GM23338 (cell line): ENCODE data around the gene ATP9A. TPM values are rescaled to one million over a fixed set of nuclear protein-coding genes. Genes with fewer than 3 reads are reported as not detected.

ENCODE experiments used
- ATAC-seq: fragments of 200-7000 bp; cut with Tn5 transposase; 3 replicates; pipeline ENCODE4 v1.9.1; 2020
- DNase-seq: peaks from one replicate; pipeline ENCODE4 v3.0.0-alpha.2; 2015; ENCODE audit warnings: low spot score
- H2AFZ ChIP-seq: fragments of 200-600 bp; sonication (generic); 2 replicates; pipeline ENCODE4 v1.8.0; 2016; ENCODE audit warnings: antibody characterized with exemption, mild to moderate bottlenecking, moderate library complexity
- H3F3A ChIP-seq: fragments of 200-600 bp; sonication (generic); replicated peaks from 2 replicates; pipeline ENCODE4 v1.8.0; 2017; ENCODE audit warnings: antibody characterized with exemption, mixed run types, low read depth
- H3K27ac ChIP-seq: fragments of 200-600 bp; sonication (generic); 2 replicates; pipeline ENCODE4 v1.6.1; 2016; ENCODE audit warnings: low read depth
- H3K27me3 ChIP-seq: fragments of 200-600 bp; sonication (generic); 2 replicates; pipeline ENCODE4 v1.8.0; 2016; ENCODE audit warnings: mild to moderate bottlenecking, mixed run types, moderate library complexity; ENCODE audit not compliant: insufficient read depth
- H3K36me3 ChIP-seq: fragments of 200-600 bp; sonication (generic); 2 replicates; pipeline ENCODE4 v1.8.0; 2016; ENCODE audit warnings: mild to moderate bottlenecking; ENCODE audit not compliant: insufficient read depth
- H3K4me1 ChIP-seq: fragments of 200-600 bp; sonication (generic); 2 replicates; pipeline ENCODE4 v1.8.0; 2016; ENCODE audit warnings: mild to moderate bottlenecking, moderate library complexity; ENCODE audit not compliant: insufficient read depth
- H3K4me2 ChIP-seq: fragments of 200-600 bp; sonication (generic); 2 replicates; pipeline ENCODE4 v1.7.1; 2017; ENCODE audit warnings: mixed run types
- H3K4me3 ChIP-seq: fragments of 200-600 bp; sonication (generic); 2 replicates; pipeline ENCODE4 v1.6.1; 2016; ENCODE audit warnings: mixed run types
- H3K79me2 ChIP-seq: fragments of 200-600 bp; sonication (generic); replicated peaks from 2 replicates; pipeline ENCODE4 v1.8.0; 2017; ENCODE audit warnings: mild to moderate bottlenecking; ENCODE audit not compliant: insufficient read depth
- H3K9me2 ChIP-seq: fragments of 200-600 bp; sonication (generic); 2 replicates; pipeline ENCODE4 v1.8.0; 2017; ENCODE audit not compliant: insufficient read depth
- H4K20me1 ChIP-seq: fragments of 200-600 bp; sonication (generic); replicated peaks from 2 replicates; pipeline ENCODE4 v1.8.0; 2017; ENCODE audit warnings: mild to moderate bottlenecking; ENCODE audit not compliant: insufficient read depth
- H3K27ac Mint-ChIP-seq: 2 replicates; pipeline ENCODE4 v1.8.0; 2020; ENCODE audit warnings: inconsistent platforms, mild to moderate bottlenecking, moderate library complexity, mixed read lengths
- H3K27me3 Mint-ChIP-seq: 3 replicates; pipeline ENCODE4 v1.8.0; 2022; ENCODE audit warnings: low read depth, mild to moderate bottlenecking, moderate library complexity, mixed read lengths, inconsistent platforms; ENCODE audit not compliant: insufficient read depth, poor library complexity
- H3K36me3 Mint-ChIP-seq: 3 replicates; pipeline ENCODE4 v1.8.0; 2021; ENCODE audit warnings: low read depth, mild to moderate bottlenecking, inconsistent platforms, moderate library complexity, mixed read lengths
- H3K4me1 Mint-ChIP-seq: 3 replicates; pipeline ENCODE4 v1.8.0; 2020; ENCODE audit warnings: mild to moderate bottlenecking, inconsistent platforms, mixed read lengths
- H3K4me3 Mint-ChIP-seq: 3 replicates; pipeline ENCODE4 v1.8.0; 2021; ENCODE audit warnings: moderate library complexity, mild to moderate bottlenecking, inconsistent platforms, mixed read lengths
- H3K9me3 Mint-ChIP-seq: 3 replicates; pipeline ENCODE4 v1.8.0; 2020; ENCODE audit warnings: moderate library complexity, mild to moderate bottlenecking, inconsistent platforms, mixed read lengths
- CREB1 ChIP-seq: fragments of 250-450 bp; sonication (Bioruptor Pico); IDR thresholded peaks from 2 replicates; pipeline ENCODE4 v1.5.0; 2020; ENCODE audit warnings: low read depth, mild to moderate bottlenecking, moderate library complexity
- EZH2 ChIP-seq: fragments of 200-600 bp; sonication (generic); IDR thresholded peaks from one replicate; pipeline ENCODE4 v1.8.0; 2017; ENCODE audit warnings: antibody characterized with exemption, mild to moderate bottlenecking, low read depth; ENCODE audit not compliant: unreplicated experiment
- EZH2phosphoT487 ChIP-seq: fragments of 200-600 bp; sonication (generic); IDR thresholded peaks from one replicate; pipeline ENCODE4 v1.8.1; 2018; ENCODE audit warnings: antibody characterized with exemption; ENCODE audit not compliant: unreplicated experiment
- JUNB ChIP-seq: IDR thresholded peaks from one replicate; pipeline ENCODE4 v1.6.1; 2016; ENCODE audit warnings: antibody characterized with exemption; ENCODE audit not compliant: unreplicated experiment
- NANOG ChIP-seq: IDR thresholded peaks from 2 replicates; pipeline ENCODE4 v1.6.1; 2016; ENCODE audit warnings: antibody characterized with exemption, borderline replicate concordance
- POLR2AphosphoS5 ChIP-seq: IDR thresholded peaks from 2 replicates; pipeline ENCODE4 v1.6.1; 2016; ENCODE audit warnings: antibody characterized with exemption, low read depth
- STAT1 ChIP-seq: IDR thresholded peaks from one replicate; pipeline ENCODE4 v1.6.1; 2016; ENCODE audit warnings: antibody characterized with exemption; ENCODE audit not compliant: unreplicated experiment
- ZNF114 ChIP-seq: fragments of 250-450 bp; sonication (Bioruptor Pico); IDR thresholded peaks from 2 replicates; pipeline ENCODE4 v1.5.0; 2020; ENCODE audit warnings: mild to moderate bottlenecking, moderate library complexity
- ZNF331 ChIP-seq: fragments of 250-450 bp; sonication (Bioruptor Pico); IDR thresholded peaks from 2 replicates; pipeline ENCODE4 v1.5.0; 2020; ENCODE audit warnings: low read depth, mild to moderate bottlenecking, moderate library complexity
- polyA plus RNA-seq: library from polyadenylated mRNA; unstranded; fragments of >200 nt; fragmentation: Nextera tagmentation; extraction: Ambion mirVana; gene quantifications from 2 replicates; pipeline ENCODE4 v1.2.1, GENCODE V29; 2016
- total RNA-seq: library from RNA; depleted of rRNA; stranded (reverse); fragments of >200 nt; shearing (Covaris generic); gene quantifications from 2 replicates; pipeline ENCODE4 v1.2.3, GENCODE V29; 2014
- TF ChIP-seq, protein P1 (sequence below): IDR thresholded peaks from one replicate; pipeline ENCODE4 v1.6.1; 2018; ENCODE audit warnings: antibody characterized with exemption; ENCODE audit not compliant: unreplicated experiment
- TF ChIP-seq, protein P2 (sequence below): fragments of 250-450 bp; sonication (Bioruptor Pico); IDR thresholded peaks from 2 replicates; pipeline ENCODE4 v1.5.0; 2020; ENCODE audit warnings: mild to moderate bottlenecking, moderate library complexity
- TF ChIP-seq, protein P3 (sequence below), 2 experiments: fragments of 200-600 bp in 1 of 2; sonication (generic) in 1 of 2; conservative IDR thresholded peaks; 2 replicates each; pipeline versions ENCODE4 v1.5.1 to v1.6.1; 2016 to 2017; ENCODE audit warnings: antibody characterized with exemption in 2 of 2, low read depth in 2 of 2, mild to moderate bottlenecking in 2 of 2, moderate library complexity in 1 of 2
- TF ChIP-seq, protein P4 (sequence below): IDR thresholded peaks from 2 replicates; pipeline ENCODE4 v1.6.1; 2016; ENCODE audit warnings: antibody characterized with exemption

The ATP9A gene
- total and polyA plus RNA-seq, 2 experiments from 2014 or later = 0.94 to 5.9 TPM

DNA sequence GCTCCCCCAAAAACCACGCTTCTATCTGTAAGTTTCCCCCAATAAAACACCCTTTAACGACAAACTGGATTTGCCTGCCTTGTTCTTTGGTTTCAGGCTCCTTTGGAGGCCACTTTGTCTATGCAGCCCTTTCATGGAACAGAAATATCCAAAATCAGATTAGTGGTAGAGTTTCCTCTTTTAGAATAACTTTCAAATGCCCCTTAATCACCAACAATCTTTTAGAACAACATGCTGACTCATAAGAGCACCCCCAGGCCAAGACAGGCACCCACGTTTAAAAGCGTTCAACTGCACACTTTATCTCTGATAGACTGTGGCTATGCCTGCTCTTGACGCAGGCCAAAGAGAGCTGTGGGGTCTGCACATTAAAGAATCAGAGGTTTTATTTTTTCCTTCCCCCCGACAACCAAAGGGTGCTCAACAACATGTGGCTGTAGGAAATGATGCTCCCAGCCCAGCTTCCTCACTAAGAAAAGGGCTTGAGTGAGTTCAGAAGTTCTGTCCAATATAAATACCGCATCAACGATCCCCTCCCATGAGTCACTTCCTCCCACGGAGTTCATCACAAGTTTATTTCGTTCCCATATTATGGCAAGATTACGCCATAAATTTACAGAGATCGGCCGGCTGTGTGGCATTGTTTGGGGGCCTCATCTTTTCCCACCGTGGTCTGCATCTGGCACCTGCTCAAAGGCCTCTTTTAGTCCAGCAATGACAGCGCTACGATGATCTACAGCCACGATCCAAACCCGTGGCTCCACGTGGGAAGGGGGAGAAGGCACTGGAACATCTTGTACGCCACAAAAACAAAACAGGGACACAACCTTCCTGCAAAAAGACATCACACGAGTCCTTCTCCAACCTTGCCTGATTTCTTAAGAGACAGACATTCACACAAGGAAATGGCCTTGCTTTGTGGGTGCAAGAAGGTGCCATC is 136.9 kb downstream of the ATP9A start:
- H3K4me1 Mint-ChIP-seq = no peaks in the 10 kb centered on the region
- no peak overlapping the region for H3K4me3 Mint-ChIP-seq
- no peaks in the 10 kb centered on the region for H3K36me3 Mint-ChIP-seq
- Histone ChIP-seq H2AFZ (no peak overlapping the region), H4K20me1 (no peaks in the 10 kb centered on the region), H3K4me3 (no peak overlapping the region), H3K9me2 (no peaks in the 10 kb centered on the region), H3F3A (no peaks in the 10 kb centered on the region), H3K4me2 (no peak overlapping the region), H3K27ac (no peak overlapping the region), H3K79me2 (no peaks in the 10 kb centered on the region), H3K4me1 (no peaks in the 10 kb centered on the region), H3K36me3 (no peaks in the 10 kb centered on the region), H3K27me3 (no peaks in the 10 kb centered on the region)
- TF ChIP-seq, protein P1, sequence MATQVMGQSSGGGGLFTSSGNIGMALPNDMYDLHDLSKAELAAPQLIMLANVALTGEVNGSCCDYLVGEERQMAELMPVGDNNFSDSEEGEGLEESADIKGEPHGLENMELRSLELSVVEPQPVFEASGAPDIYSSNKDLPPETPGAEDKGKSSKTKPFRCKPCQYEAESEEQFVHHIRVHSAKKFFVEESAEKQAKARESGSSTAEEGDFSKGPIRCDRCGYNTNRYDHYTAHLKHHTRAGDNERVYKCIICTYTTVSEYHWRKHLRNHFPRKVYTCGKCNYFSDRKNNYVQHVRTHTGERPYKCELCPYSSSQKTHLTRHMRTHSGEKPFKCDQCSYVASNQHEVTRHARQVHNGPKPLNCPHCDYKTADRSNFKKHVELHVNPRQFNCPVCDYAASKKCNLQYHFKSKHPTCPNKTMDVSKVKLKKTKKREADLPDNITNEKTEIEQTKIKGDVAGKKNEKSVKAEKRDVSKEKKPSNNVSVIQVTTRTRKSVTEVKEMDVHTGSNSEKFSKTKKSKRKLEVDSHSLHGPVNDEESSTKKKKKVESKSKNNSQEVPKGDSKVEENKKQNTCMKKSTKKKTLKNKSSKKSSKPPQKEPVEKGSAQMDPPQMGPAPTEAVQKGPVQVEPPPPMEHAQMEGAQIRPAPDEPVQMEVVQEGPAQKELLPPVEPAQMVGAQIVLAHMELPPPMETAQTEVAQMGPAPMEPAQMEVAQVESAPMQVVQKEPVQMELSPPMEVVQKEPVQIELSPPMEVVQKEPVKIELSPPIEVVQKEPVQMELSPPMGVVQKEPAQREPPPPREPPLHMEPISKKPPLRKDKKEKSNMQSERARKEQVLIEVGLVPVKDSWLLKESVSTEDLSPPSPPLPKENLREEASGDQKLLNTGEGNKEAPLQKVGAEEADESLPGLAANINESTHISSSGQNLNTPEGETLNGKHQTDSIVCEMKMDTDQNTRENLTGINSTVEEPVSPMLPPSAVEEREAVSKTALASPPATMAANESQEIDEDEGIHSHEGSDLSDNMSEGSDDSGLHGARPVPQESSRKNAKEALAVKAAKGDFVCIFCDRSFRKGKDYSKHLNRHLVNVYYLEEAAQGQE = no peak
- no peak for TF ChIP-seq NANOG
- TF ChIP-seq JUNB = no peak
- TF ChIP-seq POLR2AphosphoS5 = no peak
- no peak for TF ChIP-seq ZNF331 (CRISPR knock-in tag)
- TF ChIP-seq, protein P2, sequence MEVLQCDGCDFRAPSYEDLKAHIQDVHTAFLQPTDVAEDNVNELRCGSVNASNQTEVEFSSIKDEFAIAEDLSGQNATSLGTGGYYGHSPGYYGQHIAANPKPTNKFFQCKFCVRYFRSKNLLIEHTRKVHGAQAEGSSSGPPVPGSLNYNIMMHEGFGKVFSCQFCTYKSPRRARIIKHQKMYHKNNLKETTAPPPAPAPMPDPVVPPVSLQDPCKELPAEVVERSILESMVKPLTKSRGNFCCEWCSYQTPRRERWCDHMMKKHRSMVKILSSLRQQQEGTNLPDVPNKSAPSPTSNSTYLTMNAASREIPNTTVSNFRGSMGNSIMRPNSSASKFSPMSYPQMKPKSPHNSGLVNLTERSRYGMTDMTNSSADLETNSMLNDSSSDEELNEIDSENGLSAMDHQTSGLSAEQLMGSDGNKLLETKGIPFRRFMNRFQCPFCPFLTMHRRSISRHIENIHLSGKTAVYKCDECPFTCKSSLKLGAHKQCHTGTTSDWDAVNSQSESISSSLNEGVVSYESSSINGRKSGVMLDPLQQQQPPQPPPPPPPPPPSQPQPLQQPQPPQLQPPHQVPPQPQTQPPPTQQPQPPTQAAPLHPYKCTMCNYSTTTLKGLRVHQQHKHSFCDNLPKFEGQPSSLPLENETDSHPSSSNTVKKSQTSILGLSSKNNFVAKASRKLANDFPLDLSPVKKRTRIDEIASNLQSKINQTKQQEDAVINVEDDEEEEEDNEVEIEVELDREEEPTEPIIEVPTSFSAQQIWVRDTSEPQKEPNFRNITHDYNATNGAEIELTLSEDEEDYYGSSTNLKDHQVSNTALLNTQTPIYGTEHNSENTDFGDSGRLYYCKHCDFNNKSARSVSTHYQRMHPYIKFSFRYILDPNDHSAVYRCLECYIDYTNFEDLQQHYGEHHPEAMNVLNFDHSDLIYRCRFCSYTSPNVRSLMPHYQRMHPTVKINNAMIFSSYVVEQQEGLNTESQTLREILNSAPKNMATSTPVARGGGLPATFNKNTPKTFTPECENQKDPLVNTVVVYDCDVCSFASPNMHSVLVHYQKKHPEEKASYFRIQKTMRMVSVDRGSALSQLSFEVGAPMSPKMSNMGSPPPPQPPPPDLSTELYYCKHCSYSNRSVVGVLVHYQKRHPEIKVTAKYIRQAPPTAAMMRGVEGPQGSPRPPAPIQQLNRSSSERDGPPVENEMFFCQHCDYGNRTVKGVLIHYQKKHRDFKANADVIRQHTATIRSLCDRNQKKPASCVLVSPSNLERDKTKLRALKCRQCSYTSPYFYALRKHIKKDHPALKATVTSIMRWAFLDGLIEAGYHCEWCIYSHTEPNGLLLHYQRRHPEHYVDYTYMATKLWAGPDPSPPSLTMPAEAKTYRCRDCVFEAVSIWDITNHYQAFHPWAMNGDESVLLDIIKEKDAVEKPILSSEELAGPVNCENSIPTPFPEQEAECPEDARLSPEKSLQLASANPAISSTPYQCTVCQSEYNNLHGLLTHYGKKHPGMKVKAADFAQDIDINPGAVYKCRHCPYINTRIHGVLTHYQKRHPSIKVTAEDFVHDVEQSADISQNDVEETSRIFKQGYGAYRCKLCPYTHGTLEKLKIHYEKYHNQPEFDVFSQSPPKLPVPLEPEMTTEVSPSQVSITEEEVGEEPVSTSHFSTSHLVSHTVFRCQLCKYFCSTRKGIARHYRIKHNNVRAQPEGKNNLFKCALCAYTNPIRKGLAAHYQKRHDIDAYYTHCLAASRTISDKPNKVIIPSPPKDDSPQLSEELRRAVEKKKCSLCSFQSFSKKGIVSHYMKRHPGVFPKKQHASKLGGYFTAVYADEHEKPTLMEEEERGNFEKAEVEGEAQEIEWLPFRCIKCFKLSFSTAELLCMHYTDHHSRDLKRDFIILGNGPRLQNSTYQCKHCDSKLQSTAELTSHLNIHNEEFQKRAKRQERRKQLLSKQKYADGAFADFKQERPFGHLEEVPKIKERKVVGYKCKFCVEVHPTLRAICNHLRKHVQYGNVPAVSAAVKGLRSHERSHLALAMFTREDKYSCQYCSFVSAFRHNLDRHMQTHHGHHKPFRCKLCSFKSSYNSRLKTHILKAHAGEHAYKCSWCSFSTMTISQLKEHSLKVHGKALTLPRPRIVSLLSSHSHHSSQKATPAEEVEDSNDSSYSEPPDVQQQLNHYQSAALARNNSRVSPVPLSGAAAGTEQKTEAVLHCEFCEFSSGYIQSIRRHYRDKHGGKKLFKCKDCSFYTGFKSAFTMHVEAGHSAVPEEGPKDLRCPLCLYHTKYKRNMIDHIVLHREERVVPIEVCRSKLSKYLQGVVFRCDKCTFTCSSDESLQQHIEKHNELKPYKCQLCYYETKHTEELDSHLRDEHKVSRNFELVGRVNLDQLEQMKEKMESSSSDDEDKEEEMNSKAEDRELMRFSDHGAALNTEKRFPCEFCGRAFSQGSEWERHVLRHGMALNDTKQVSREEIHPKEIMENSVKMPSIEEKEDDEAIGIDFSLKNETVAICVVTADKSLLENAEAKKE = no peak
- no peak for TF ChIP-seq STAT1
- TF ChIP-seq EZH2 = no peak
- TF ChIP-seq, protein P3, sequence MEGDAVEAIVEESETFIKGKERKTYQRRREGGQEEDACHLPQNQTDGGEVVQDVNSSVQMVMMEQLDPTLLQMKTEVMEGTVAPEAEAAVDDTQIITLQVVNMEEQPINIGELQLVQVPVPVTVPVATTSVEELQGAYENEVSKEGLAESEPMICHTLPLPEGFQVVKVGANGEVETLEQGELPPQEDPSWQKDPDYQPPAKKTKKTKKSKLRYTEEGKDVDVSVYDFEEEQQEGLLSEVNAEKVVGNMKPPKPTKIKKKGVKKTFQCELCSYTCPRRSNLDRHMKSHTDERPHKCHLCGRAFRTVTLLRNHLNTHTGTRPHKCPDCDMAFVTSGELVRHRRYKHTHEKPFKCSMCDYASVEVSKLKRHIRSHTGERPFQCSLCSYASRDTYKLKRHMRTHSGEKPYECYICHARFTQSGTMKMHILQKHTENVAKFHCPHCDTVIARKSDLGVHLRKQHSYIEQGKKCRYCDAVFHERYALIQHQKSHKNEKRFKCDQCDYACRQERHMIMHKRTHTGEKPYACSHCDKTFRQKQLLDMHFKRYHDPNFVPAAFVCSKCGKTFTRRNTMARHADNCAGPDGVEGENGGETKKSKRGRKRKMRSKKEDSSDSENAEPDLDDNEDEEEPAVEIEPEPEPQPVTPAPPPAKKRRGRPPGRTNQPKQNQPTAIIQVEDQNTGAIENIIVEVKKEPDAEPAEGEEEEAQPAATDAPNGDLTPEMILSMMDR (conservative IDR thresholded peaks at IDR 0.05; ENCODE audit: low read depth in 2 of 2) = no peak
- TF ChIP-seq ZNF114 (CRISPR knock-in tag) = no peak
- TF ChIP-seq CREB1 = no peak
- TF ChIP-seq EZH2phosphoT487 = no peak
- TF ChIP-seq, protein P4, sequence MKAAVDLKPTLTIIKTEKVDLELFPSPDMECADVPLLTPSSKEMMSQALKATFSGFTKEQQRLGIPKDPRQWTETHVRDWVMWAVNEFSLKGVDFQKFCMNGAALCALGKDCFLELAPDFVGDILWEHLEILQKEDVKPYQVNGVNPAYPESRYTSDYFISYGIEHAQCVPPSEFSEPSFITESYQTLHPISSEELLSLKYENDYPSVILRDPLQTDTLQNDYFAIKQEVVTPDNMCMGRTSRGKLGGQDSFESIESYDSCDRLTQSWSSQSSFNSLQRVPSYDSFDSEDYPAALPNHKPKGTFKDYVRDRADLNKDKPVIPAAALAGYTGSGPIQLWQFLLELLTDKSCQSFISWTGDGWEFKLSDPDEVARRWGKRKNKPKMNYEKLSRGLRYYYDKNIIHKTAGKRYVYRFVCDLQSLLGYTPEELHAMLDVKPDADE = no peak
- no peaks in the 10 kb centered on the region for H3K9me3 Mint-ChIP-seq
- no peak overlapping the region for H3K27ac Mint-ChIP-seq
- ATAC-seq (no peak), DNase-seq (no peak)
- H3K27me3 Mint-ChIP-seq = no peaks in the 10 kb centered on the region
